Neural cell (in vitro differentiated cells): ENCODE results near the gene RABEPK. TPM values are rescaled to one million over a fixed set of nuclear protein-coding genes. Genes with fewer than 3 reads are reported as not detected.

ENCODE experiments used
- H2AFZ ChIP-seq: fragments of 200-600, 300-800 bp; sonication (generic), shearing (Covaris generic); 2 replicates; pipeline ENCODE4 v1.6.0; 2014; ENCODE audit warnings: low read depth, mild to moderate bottlenecking, antibody characterized with exemption, low read length, moderate library complexity
- H3F3A ChIP-seq: fragments of 200-600 bp; shearing (Covaris generic); 2 replicates; pipeline ENCODE4 v1.6.1; 2016; ENCODE audit warnings: mild to moderate bottlenecking, moderate library complexity, mixed read lengths, antibody characterized with exemption, low read length; ENCODE audit not compliant: insufficient read depth, poor library complexity, severe bottlenecking
- H3K27ac ChIP-seq: fragments of 200-600, 300-800 bp; sonication (generic), shearing (Covaris generic); 2 replicates; pipeline ENCODE4 v1.5.1; 2014; ENCODE audit warnings: mild to moderate bottlenecking, low read length, moderate library complexity
- H3K27me3 ChIP-seq: fragments of 300-800, 200-600 bp; sonication (generic), shearing (Covaris generic); 2 replicates; pipeline ENCODE4 v1.6.0; 2014; ENCODE audit warnings: mild to moderate bottlenecking, low read depth, low read length, moderate library complexity; ENCODE audit not compliant: insufficient read depth
- H3K36me3 ChIP-seq: fragments of 300-800, 200-600 bp; sonication (generic), shearing (Covaris generic); 2 replicates; pipeline ENCODE4 v1.5.1; 2014; ENCODE audit warnings: mild to moderate bottlenecking, antibody characterized with exemption, low read length, moderate library complexity; ENCODE audit not compliant: insufficient read depth
- H3K4me2 ChIP-seq: fragments of 300-800, 200-600 bp; sonication (generic), shearing (Covaris generic); 2 replicates; pipeline ENCODE4 v1.6.0; 2014; ENCODE audit warnings: mild to moderate bottlenecking, low read length
- H3K4me3 ChIP-seq: fragments of 300-800, 200-600 bp; sonication (generic), shearing (Covaris generic); 2 replicates; pipeline ENCODE4 v1.5.1; 2014; ENCODE audit warnings: mild to moderate bottlenecking, low read length, moderate library complexity
- H3K79me2 ChIP-seq: fragments of 200-600 bp; shearing (Covaris generic); replicated peaks from 2 replicates; pipeline ENCODE4 v1.6.0; 2014; ENCODE audit warnings: mild to moderate bottlenecking, low read length, moderate library complexity; ENCODE audit not compliant: insufficient read depth
- H3K9ac ChIP-seq: fragments of 300-800, 200-600 bp; sonication (generic), shearing (Covaris generic); 2 replicates; pipeline ENCODE4 v1.6.1; 2016; ENCODE audit warnings: mild to moderate bottlenecking, low read length, mixed read lengths
- H3K9me2 ChIP-seq: fragments of 200-600 bp; shearing (Covaris generic); 2 replicates; pipeline ENCODE4 v1.6.1; 2016; ENCODE audit warnings: mild to moderate bottlenecking, low read length, mixed read lengths; ENCODE audit not compliant: insufficient read depth
- H3K9me3 ChIP-seq: fragments of 200-600, 300-800 bp; sonication (generic), shearing (Covaris generic); 2 replicates; pipeline ENCODE4 v1.6.1; 2016; ENCODE audit warnings: mild to moderate bottlenecking, mixed run types, low read length, moderate library complexity, mixed read lengths
- H4K20me1 ChIP-seq: fragments of 200-600 bp; shearing (Covaris generic); 2 replicates; pipeline ENCODE4 v1.6.1; 2016; ENCODE audit warnings: mild to moderate bottlenecking, mixed run types; ENCODE audit not compliant: insufficient read depth
- CTCF ChIP-seq: fragments of 450-650 bp; IDR thresholded peaks from 2 replicates; pipeline ENCODE4 v1.5.1; 2014; ENCODE audit warnings: antibody characterized with exemption, mild to moderate bottlenecking, moderate library complexity; ENCODE audit not compliant: poor library complexity, severe bottlenecking
- EP300 ChIP-seq: fragments of 450-650 bp; conservative IDR thresholded peaks from 2 replicates; pipeline ENCODE4 v1.6.1; 2014; ENCODE audit warnings: antibody characterized with exemption, mild to moderate bottlenecking, moderate library complexity; ENCODE audit not compliant: poor library complexity, severe bottlenecking
- EZH2 ChIP-seq: fragments of 200-600, 300-800 bp; shearing (Covaris generic), sonication (generic); IDR thresholded peaks from 2 replicates; pipeline ENCODE4 v1.6.1; 2014; ENCODE audit warnings: antibody characterized with exemption, low read length, borderline replicate concordance, mild to moderate bottlenecking; ENCODE audit not compliant: insufficient read depth, poor library complexity, severe bottlenecking
- MXI1 ChIP-seq: fragments of 450-650 bp; conservative IDR thresholded peaks from 2 replicates; pipeline ENCODE4 v1.6.1; 2014; ENCODE audit warnings: antibody characterized with exemption, mild to moderate bottlenecking; ENCODE audit not compliant: poor library complexity, severe bottlenecking
- POLR2AphosphoS5 ChIP-seq: IDR thresholded peaks from 2 replicates; pipeline ENCODE4 v1.6.1; 2012
- RAD21 ChIP-seq: fragments of 450-650 bp; conservative IDR thresholded peaks from 2 replicates; pipeline ENCODE4 v1.6.1; 2014; ENCODE audit warnings: antibody characterized with exemption, mild to moderate bottlenecking, moderate library complexity
- REST ChIP-seq: IDR thresholded peaks from 2 replicates; pipeline ENCODE4 v1.6.1; 2012; ENCODE audit warnings: borderline replicate concordance
- SMC3 ChIP-seq: fragments of 450-650 bp; conservative IDR thresholded peaks from 2 replicates; pipeline ENCODE4 v1.6.1; 2014; ENCODE audit warnings: antibody characterized with exemption, mild to moderate bottlenecking, moderate library complexity; ENCODE audit not compliant: poor library complexity
- TAF1 ChIP-seq: IDR thresholded peaks from 2 replicates; pipeline ENCODE4 v1.6.1; 2012; ENCODE audit warnings: low read depth
- polyA plus RNA-seq: library from polyadenylated mRNA; depleted of rRNA; stranded (reverse); fragments of >200 nt; gene quantifications from 2 replicates; pipeline ENCODE4 v1.2.3, GENCODE V29; 2014

RABEPK gene
- polyA plus RNA-seq, 1 donor from 2014 or later: 58.2 TPM

GRCh38 chr9:125271081-125271480 is 70.7 kb downstream of the RABEPK start:
- peaks cover 24% of the 10 kb centered on the region for H3K79me2 ChIP-seq
- H3K27me3 ChIP-seq: no peaks in the 10 kb centered on the region
- no peaks in the 10 kb centered on the region for H3F3A ChIP-seq
- no peaks in the 10 kb centered on the region for H3K9me3 ChIP-seq
- no peak overlapping the region for H3K4me2 ChIP-seq
- no peak overlapping the region for H3K4me3 ChIP-seq
- H2AFZ ChIP-seq: no peak overlapping the region
- H3K9me2 ChIP-seq: no peaks in the 10 kb centered on the region
- TF ChIP-seq SMC3: no peak
- TF ChIP-seq RAD21: no peak
- no peak for TF ChIP-seq TAF1
- no peak for TF ChIP-seq REST
- TF ChIP-seq CTCF: no peak
- TF ChIP-seq POLR2AphosphoS5: no peak
- TF ChIP-seq EZH2: no peak
- TF ChIP-seq EP300: no peak
- TF ChIP-seq MXI1: no peak
- H3K36me3 ChIP-seq: no peaks in the 10 kb centered on the region
- no peak overlapping the region for H3K27ac ChIP-seq
- H4K20me1 ChIP-seq: no peaks in the 10 kb centered on the region
- H3K9ac ChIP-seq: no peak overlapping the region

- Histone ChIP-seq H3F3A (no peaks in the 10 kb centered on the region), H4K20me1 (no peaks in the 10 kb centered on the region), H3K27me3 (no peaks in the 10 kb centered on the region), H3K4me3 (no peak overlapping the region), H3K9me2 (no peaks in the 10 kb centered on the region), H3K9me3 (no peaks in the 10 kb centered on the region), H3K27ac (no peak overlapping the region), H3K9ac (no peak overlapping the region), H3K79me2 (peaks cover 32% of the 10 kb centered on the region), H3K36me3 (no peaks in the 10 kb centered on the region), H2AFZ (no peak overlapping the region), H3K4me2 (no peak overlapping the region)
- no peak for TF ChIP-seq REST
- no peak for TF ChIP-seq TAF1
- TF ChIP-seq POLR2AphosphoS5: no peak
- no peak for TF ChIP-seq EP300
- no peak for TF ChIP-seq SMC3
- no peak for TF ChIP-seq CTCF
- TF ChIP-seq RAD21: no peak
- TF ChIP-seq EZH2: no peak
- no peak for TF ChIP-seq MXI1
Measured at GRCh38 chr9:125272697-125273096, 72.4 kb downstream of the RABEPK start.
